ENCODE data around the gene C1orf50.

C1orf50 gene

GRCh38 chr1:42825036-42825851 lies 58.2 kb downstream of the C1orf50 start:
- DNase-seq, result no peak

More at GRCh38 chr1:42825036-42825851, 58.2 kb downstream of the C1orf50 start:
- TF ChIP-seq, protein P1, sequence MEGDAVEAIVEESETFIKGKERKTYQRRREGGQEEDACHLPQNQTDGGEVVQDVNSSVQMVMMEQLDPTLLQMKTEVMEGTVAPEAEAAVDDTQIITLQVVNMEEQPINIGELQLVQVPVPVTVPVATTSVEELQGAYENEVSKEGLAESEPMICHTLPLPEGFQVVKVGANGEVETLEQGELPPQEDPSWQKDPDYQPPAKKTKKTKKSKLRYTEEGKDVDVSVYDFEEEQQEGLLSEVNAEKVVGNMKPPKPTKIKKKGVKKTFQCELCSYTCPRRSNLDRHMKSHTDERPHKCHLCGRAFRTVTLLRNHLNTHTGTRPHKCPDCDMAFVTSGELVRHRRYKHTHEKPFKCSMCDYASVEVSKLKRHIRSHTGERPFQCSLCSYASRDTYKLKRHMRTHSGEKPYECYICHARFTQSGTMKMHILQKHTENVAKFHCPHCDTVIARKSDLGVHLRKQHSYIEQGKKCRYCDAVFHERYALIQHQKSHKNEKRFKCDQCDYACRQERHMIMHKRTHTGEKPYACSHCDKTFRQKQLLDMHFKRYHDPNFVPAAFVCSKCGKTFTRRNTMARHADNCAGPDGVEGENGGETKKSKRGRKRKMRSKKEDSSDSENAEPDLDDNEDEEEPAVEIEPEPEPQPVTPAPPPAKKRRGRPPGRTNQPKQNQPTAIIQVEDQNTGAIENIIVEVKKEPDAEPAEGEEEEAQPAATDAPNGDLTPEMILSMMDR (IDR thresholded peaks at IDR 0.05), result no peak
- no peaks in the 10 kb centered on the region for H3K27me3 ChIP-seq
- H3K4me1 ChIP-seq, result peaks cover 0 to 3% (median 0%) of the 10 kb centered on the region in 4 donors
- intact Hi-C loops (cut with DNase I; ENCODE audit: low total_unique reads), result no loop called here
- no peak overlapping the region for H3K27ac ChIP-seq
- peaks cover 0 to 35% (median 0%) of the 10 kb centered on the region in 3 donors for H3K36me3 ChIP-seq
- no peak overlapping the region for H3K4me3 ChIP-seq
- no peaks in the 10 kb centered on the region for H3K9me3 ChIP-seq

Measured in tibial artery (tissue), 4 donors.